WTC11 (cell line): ENCODE measurements around the gene APBB3. TPM values are rescaled to one million over a fixed set of nuclear protein-coding genes. Genes with fewer than 3 reads are reported as not detected.

Source experiments
- ATAC-seq: fragments of 200-7000 bp; cut with Tn5 transposase; 2 replicates; pipeline ENCODE4 v1.10.0; 2021; ENCODE audit warnings: mild to moderate bottlenecking, moderate library complexity
- CTCF ChIA-PET: fragments of 300-600 bp; sonication (Branson Sonifier 250); formaldehyde crosslinking; loops from one replicate; lab custom pipeline; 2021; ENCODE audit warnings: antibody characterized with exemption; lab: Charles Lee
- POLR2A ChIA-PET: fragments of 350-600 bp; sonication (Branson Sonifier 250); formaldehyde crosslinking; loops from one replicate; lab custom pipeline; 2021; ENCODE audit warnings: antibody characterized with exemption; lab: Charles Lee
- DNase-seq: peaks from one replicate; pipeline ENCODE4 v3.0.0; 2021; ENCODE audit warnings: low spot score
- H3K27ac Mint-ChIP-seq: 2 replicates; pipeline ENCODE4 v1.8.0; 2021; ENCODE audit warnings: mixed read lengths
- H3K27me3 Mint-ChIP-seq: 2 replicates; pipeline ENCODE4 v1.8.0; 2021; ENCODE audit warnings: low read depth, mild to moderate bottlenecking, moderate library complexity, mixed read lengths
- H3K36me3 Mint-ChIP-seq: 2 replicates; pipeline ENCODE4 v1.8.0; 2021; ENCODE audit warnings: mixed read lengths
- H3K4me1 Mint-ChIP-seq: 2 replicates; pipeline ENCODE4 v1.8.0; 2022; ENCODE audit warnings: mixed read lengths
- H3K4me3 Mint-ChIP-seq: 2 replicates; pipeline ENCODE4 v1.8.0; 2021; ENCODE audit warnings: mild to moderate bottlenecking, moderate library complexity, mixed read lengths
- H3K9me3 Mint-ChIP-seq: 2 replicates; pipeline ENCODE4 v1.8.0; 2021; ENCODE audit warnings: mixed read lengths
- ELF4 ChIP-seq: sonication (generic); formaldehyde crosslinking; IDR thresholded peaks from 2 replicates; pipeline ENCODE4 v1.8.1; 2022; ENCODE audit warnings: low read depth, mild to moderate bottlenecking, moderate library complexity, missing genetic modification reagents
- FOXK1 ChIP-seq: sonication (generic); formaldehyde crosslinking; IDR thresholded peaks from 2 replicates; pipeline ENCODE4 v1.8.0; 2022; ENCODE audit warnings: mild to moderate bottlenecking, moderate library complexity, missing genetic modification reagents
- GTF2I ChIP-seq: fragments of 250-450 bp; sonication (Bioruptor Pico); conservative IDR thresholded peaks from 2 replicates; pipeline ENCODE4 v1.4.0; 2021; ENCODE audit warnings: mild to moderate bottlenecking
- KAT7 ChIP-seq: sonication (generic); formaldehyde crosslinking; IDR thresholded peaks from 2 replicates; pipeline ENCODE4 v1.8.1; 2023; ENCODE audit warnings: missing genetic modification reagents, mild to moderate bottlenecking, borderline replicate concordance
- NR3C1 ChIP-seq: sonication (generic); formaldehyde crosslinking; conservative IDR thresholded peaks from 2 replicates; pipeline ENCODE4 v1.8.1; 2023; ENCODE audit warnings: low read depth, mild to moderate bottlenecking, missing genetic modification reagents
- OVOL2 ChIP-seq: fragments of 250-450 bp; sonication (Bioruptor Pico); IDR thresholded peaks from 2 replicates; pipeline ENCODE4 v1.9.0; 2021; ENCODE audit warnings: mild to moderate bottlenecking, borderline replicate concordance
- SMAD4 ChIP-seq: sonication (generic); formaldehyde crosslinking; IDR thresholded peaks from 2 replicates; pipeline ENCODE4 v1.8.0; 2022; ENCODE audit warnings: mild to moderate bottlenecking, missing genetic modification reagents
- TEAD1 ChIP-seq: sonication (generic); formaldehyde crosslinking; IDR thresholded peaks from 2 replicates; pipeline ENCODE4 v1.8.0; 2022; ENCODE audit warnings: mild to moderate bottlenecking, missing genetic modification reagents
- ZBTB43 ChIP-seq: sonication (generic); formaldehyde crosslinking; IDR thresholded peaks from 2 replicates; pipeline ENCODE4 v1.8.1; 2023; ENCODE audit warnings: mild to moderate bottlenecking, missing genetic modification reagents
- ZNF532 ChIP-seq: fragments of 250-450 bp; sonication (Bioruptor Pico); IDR thresholded peaks from 2 replicates; pipeline ENCODE4 v1.9.0; 2021; ENCODE audit warnings: mild to moderate bottlenecking, borderline replicate concordance
- total RNA-seq: library from RNA; stranded (reverse); gene quantifications from 3 replicates; pipeline ENCODE4 v1.2.3, GENCODE V29; 2021
- TF ChIP-seq, protein P1 (sequence below): sonication (generic); formaldehyde crosslinking; IDR thresholded peaks from 2 replicates; pipeline ENCODE4 v1.8.0; 2022; ENCODE audit warnings: mild to moderate bottlenecking, missing genetic modification reagents
- TF ChIP-seq, protein P2 (sequence below): sonication (generic); formaldehyde crosslinking; IDR thresholded peaks from 2 replicates; pipeline ENCODE4 v1.8.1; 2023; ENCODE audit warnings: mild to moderate bottlenecking, missing genetic modification reagents, moderate library complexity
- TF ChIP-seq, protein P3 (sequence below): fragments of 200-600 bp; IDR thresholded peaks from 2 replicates; pipeline ENCODE4 v1.8.0; 2022; ENCODE audit warnings: antibody characterized with exemption
- TF ChIP-seq, protein P4 (sequence below): sonication (generic); formaldehyde crosslinking; IDR thresholded peaks from 2 replicates; pipeline ENCODE4 v1.8.1; 2022; ENCODE audit warnings: low read depth, mild to moderate bottlenecking, moderate library complexity, missing genetic modification reagents, borderline replicate concordance

Gene APBB3
- total RNA-seq, 1 experiment from 2014 or later: 25.9 TPM

DNA sequence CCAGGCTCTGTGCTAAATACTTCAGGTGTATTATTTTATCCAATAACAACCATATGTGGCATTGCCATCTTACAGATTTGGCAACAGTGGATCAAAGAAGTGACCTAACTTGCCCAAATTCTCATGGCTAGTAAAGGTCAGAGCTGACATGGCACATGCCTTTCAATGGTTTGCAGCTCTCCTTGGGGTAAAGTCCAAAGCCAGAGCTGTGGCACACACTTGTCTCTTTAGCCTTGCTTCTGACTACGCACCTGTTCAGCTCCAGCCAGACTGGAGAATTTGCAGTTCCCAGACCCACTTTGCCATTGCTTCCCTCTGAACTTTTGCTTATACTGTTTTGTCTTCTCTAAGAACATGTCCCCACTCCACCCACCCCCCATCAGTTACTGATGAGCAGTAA is 6.1 kb upstream of the APBB3 start:
- CTCF ChIA-PET: interaction anchor here (1.3 to 1.8 kb wide), 2 partner anchors 23 to 64 kb away, joined by 3 to 5 read pairs; partner anchors contain the start of gene EIF4EBP3
- H3K4me3 Mint-ChIP-seq: no peak overlapping the region
- POLR2A ChIA-PET: interaction anchor here (1.1 kb wide), 1 partner anchor 77 kb away, joined by 3 read pairs; the partner anchor contains the start of gene IK

More for the DNA sequence above, 6.1 kb upstream of the APBB3 start:
- DNase-seq (no peak), ATAC-seq (no peak)
- TF ChIP-seq ZNF532 (CRISPR knock-in tag) (no peak), ELF4 (CRISPR knock-in tag) (no peak), SMAD4 (no peak), OVOL2 (no peak), GTF2I (no peak), TEAD1 (CRISPR knock-in tag) (no peak), ZBTB43 (no peak), NR3C1 (CRISPR knock-in tag) (no peak), FOXK1 (CRISPR knock-in tag) (no peak), KAT7 (CRISPR knock-in tag) (no peak)
- TF ChIP-seq, protein P1, sequence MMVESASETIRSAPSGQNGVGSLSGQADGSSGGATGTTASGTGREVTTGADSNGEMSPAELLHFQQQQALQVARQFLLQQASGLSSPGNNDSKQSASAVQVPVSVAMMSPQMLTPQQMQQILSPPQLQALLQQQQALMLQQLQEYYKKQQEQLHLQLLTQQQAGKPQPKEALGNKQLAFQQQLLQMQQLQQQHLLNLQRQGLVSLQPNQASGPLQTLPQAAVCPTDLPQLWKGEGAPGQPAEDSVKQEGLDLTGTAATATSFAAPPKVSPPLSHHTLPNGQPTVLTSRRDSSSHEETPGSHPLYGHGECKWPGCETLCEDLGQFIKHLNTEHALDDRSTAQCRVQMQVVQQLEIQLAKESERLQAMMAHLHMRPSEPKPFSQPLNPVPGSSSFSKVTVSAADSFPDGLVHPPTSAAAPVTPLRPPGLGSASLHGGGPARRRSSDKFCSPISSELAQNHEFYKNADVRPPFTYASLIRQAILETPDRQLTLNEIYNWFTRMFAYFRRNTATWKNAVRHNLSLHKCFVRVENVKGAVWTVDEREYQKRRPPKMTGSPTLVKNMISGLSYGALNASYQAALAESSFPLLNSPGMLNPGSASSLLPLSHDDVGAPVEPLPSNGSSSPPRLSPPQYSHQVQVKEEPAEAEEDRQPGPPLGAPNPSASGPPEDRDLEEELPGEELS: no peak
- TF ChIP-seq, protein P2, sequence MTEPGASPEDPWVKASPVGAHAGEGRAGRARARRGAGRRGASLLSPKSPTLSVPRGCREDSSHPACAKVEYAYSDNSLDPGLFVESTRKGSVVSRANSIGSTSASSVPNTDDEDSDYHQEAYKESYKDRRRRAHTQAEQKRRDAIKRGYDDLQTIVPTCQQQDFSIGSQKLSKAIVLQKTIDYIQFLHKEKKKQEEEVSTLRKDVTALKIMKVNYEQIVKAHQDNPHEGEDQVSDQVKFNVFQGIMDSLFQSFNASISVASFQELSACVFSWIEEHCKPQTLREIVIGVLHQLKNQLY (CRISPR knock-in tag): no peak
- TF ChIP-seq, protein P3, sequence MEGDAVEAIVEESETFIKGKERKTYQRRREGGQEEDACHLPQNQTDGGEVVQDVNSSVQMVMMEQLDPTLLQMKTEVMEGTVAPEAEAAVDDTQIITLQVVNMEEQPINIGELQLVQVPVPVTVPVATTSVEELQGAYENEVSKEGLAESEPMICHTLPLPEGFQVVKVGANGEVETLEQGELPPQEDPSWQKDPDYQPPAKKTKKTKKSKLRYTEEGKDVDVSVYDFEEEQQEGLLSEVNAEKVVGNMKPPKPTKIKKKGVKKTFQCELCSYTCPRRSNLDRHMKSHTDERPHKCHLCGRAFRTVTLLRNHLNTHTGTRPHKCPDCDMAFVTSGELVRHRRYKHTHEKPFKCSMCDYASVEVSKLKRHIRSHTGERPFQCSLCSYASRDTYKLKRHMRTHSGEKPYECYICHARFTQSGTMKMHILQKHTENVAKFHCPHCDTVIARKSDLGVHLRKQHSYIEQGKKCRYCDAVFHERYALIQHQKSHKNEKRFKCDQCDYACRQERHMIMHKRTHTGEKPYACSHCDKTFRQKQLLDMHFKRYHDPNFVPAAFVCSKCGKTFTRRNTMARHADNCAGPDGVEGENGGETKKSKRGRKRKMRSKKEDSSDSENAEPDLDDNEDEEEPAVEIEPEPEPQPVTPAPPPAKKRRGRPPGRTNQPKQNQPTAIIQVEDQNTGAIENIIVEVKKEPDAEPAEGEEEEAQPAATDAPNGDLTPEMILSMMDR: no peak
- TF ChIP-seq, protein P4, sequence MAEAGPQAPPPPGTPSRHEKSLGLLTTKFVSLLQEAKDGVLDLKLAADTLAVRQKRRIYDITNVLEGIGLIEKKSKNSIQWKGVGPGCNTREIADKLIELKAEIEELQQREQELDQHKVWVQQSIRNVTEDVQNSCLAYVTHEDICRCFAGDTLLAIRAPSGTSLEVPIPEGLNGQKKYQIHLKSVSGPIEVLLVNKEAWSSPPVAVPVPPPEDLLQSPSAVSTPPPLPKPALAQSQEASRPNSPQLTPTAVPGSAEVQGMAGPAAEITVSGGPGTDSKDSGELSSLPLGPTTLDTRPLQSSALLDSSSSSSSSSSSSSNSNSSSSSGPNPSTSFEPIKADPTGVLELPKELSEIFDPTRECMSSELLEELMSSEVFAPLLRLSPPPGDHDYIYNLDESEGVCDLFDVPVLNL (CRISPR knock-in tag): no peak
- Mint-ChIP-seq H3K27me3 (peaks cover 5% of the 10 kb centered on the region), H3K9me3 (no peaks in the 10 kb centered on the region; the same call in 1 of the 2 replicates), H3K36me3 (peaks cover 15% of the 10 kb centered on the region), H3K4me1 (peaks cover 5% of the 10 kb centered on the region; the same call in 1 of the 2 replicates), H3K27ac (no peak overlapping the region)
